BLaER1 treated with 17β-estradiol and CSF1 and Interleukin-3, amounts not matched to agents 10 nM and 100 nM (cell line): ENCODE results near the gene ENAH.
"Not testable (repeated sequence)": the region's sequence is repeated elsewhere in the genome, so short reads cannot be mapped to it uniquely, and the experiment has no call there.

Experiments used
- H3K27ac ChIP-seq, 11 experiments: shearing (Covaris generic); formaldehyde crosslinking; 2 replicates each; pipeline ENCODE4 v1.8.1; 2022
- H3K27me3 ChIP-seq, 11 experiments: shearing (Covaris generic); formaldehyde crosslinking; 2 replicates each; pipeline ENCODE4 v1.8.1; 2022
- H3K36me3 ChIP-seq, 11 experiments: shearing (Covaris generic); formaldehyde crosslinking; 2 replicates each; pipeline ENCODE4 v1.8.1; 2022
- H3K4me1 ChIP-seq, 10 experiments: shearing (Covaris generic); formaldehyde crosslinking; 2 replicates each; pipeline ENCODE4 v1.8.1; 2022
- H3K4me2 ChIP-seq, 11 experiments: shearing (Covaris generic); formaldehyde crosslinking; 2 replicates each; pipeline ENCODE4 v1.8.1; 2022
- H3K4me3 ChIP-seq, 10 experiments: shearing (Covaris generic); formaldehyde crosslinking; 2 replicates each; pipeline ENCODE4 v1.8.1; 2022
- H3K9ac ChIP-seq, 11 experiments: shearing (Covaris generic); formaldehyde crosslinking; 2 replicates each; pipeline ENCODE4 v1.8.1; 2022
- H3K9me3 ChIP-seq, 11 experiments: shearing (Covaris generic); formaldehyde crosslinking; replicated peaks in 1 of 11; 2 replicates each; pipeline ENCODE4 v1.8.1; 2022
- H4K20me1 ChIP-seq, 11 experiments: shearing (Covaris generic); formaldehyde crosslinking; 2 replicates each; pipeline ENCODE4 v1.8.1; 2022
- Cebpa-rat ChIP-seq, 11 experiments: shearing (Covaris generic); IDR thresholded peaks; 2 replicates each; pipeline ENCODE4 v1.8.1; 2022

The ENAH gene

GRCh38 chr1:225479341-225479740 is 173.6 kb downstream of the ENAH start:
- Histone ChIP-seq H3K27me3 (peaks cover 0 to 19% (median 0%) of the 10 kb centered on the region in 11 experiments; a peak in 7 of 22 replicates), H3K4me3 (no peak overlapping the region), H3K4me1 (peaks cover 23 to 85% (median 69%) of the 10 kb centered on the region in 10 experiments), H3K9ac (no peak overlapping the region), H3K9me3 (no peaks in the 10 kb centered on the region), H3K27ac (no peak overlapping the region), H3K36me3 (no peaks in the 10 kb centered on the region), H3K4me2 (peak overlapping the region in 9 of 11 experiments; percentile 76 to 90 (median 87); a peak in 17 of 22 replicates), H4K20me1 (no peaks in the 10 kb centered on the region; a peak in 2 of 22 replicates)
- no peak for TF ChIP-seq Cebpa-rat (IDR thresholded peaks at IDR 0.05)

- H3K9me3 ChIP-seq = peaks cover 0 to 13% (median 0%) of the 10 kb centered on the region in 11 experiments; a peak in 1 of 22 replicates
- no peak overlapping the region for H3K4me3 ChIP-seq
- no peak for TF ChIP-seq Cebpa-rat (IDR thresholded peaks at IDR 0.05)
- peak overlapping the region; percentile 9 to 90 (median 76); a peak in 20 of 22 replicates for H3K4me2 ChIP-seq
- no peaks in the 10 kb centered on the region; a peak in 2 of 22 replicates for H4K20me1 ChIP-seq
- H3K27ac ChIP-seq = peak overlapping the region in 2 of 11 experiments; percentile 23 to 39; a peak in 2 of 22 replicates
- no peaks in the 10 kb centered on the region for H3K36me3 ChIP-seq
- H3K4me1 ChIP-seq = peaks cover 26 to 84% (median 71%) of the 10 kb centered on the region in 10 experiments
- H3K9ac ChIP-seq = peak overlapping the region in 1 of 11 experiments; percentile 30; a peak in 1 of 22 replicates
- peaks cover 0 to 19% (median 0%) of the 10 kb centered on the region in 11 experiments; a peak in 7 of 22 replicates for H3K27me3 ChIP-seq
These were observed 175.5 kb downstream of the ENAH start for GRCh38 chr1:225477296-225477911.

GRCh38 chr1:225476538-225476988 is 176.4 kb downstream of the ENAH start:
- no peak for TF ChIP-seq Cebpa-rat (IDR thresholded peaks at IDR 0.05)
- Histone ChIP-seq H3K4me1 (peaks cover 26 to 80% (median 65%) of the 10 kb centered on the region in 10 experiments), H3K27ac (no peak overlapping the region), H3K36me3 (no peaks in the 10 kb centered on the region), H3K4me2 (peak overlapping the region in 2 of 11 experiments; percentile 7 to 56; a peak in 1 of 22 replicates), H3K9ac (no peak overlapping the region), H3K4me3 (no peak overlapping the region), H3K9me3 (peaks cover 0 to 14% (median 0%) of the 10 kb centered on the region in 11 experiments; a peak in 1 of 22 replicates), H4K20me1 (no peaks in the 10 kb centered on the region; a peak in 2 of 22 replicates), H3K27me3 (peaks cover 0 to 19% (median 0%) of the 10 kb centered on the region in 11 experiments; a peak in 7 of 22 replicates)

- Histone ChIP-seq H3K27ac (no peak overlapping the region), H3K27me3 (peaks cover 0 to 19% (median 0%) of the 10 kb centered on the region in 11 experiments; a peak in 7 of 22 replicates), H3K36me3 (no peaks in the 10 kb centered on the region), H3K9ac (no peak overlapping the region), H3K4me3 (no peak overlapping the region), H3K4me2 (peak overlapping the region in 2 of 11 experiments; percentile 7 to 56; a peak in 1 of 22 replicates), H3K4me1 (peaks cover 23 to 80% (median 64%) of the 10 kb centered on the region in 10 experiments), H4K20me1 (no peaks in the 10 kb centered on the region; a peak in 2 of 22 replicates), H3K9me3 (peaks cover 0 to 14% (median 0%) of the 10 kb centered on the region in 11 experiments; a peak in 1 of 22 replicates)
- no peak for TF ChIP-seq Cebpa-rat (IDR thresholded peaks at IDR 0.05)
These were observed 176.8 kb downstream of the ENAH start for GRCh38 chr1:225476100-225476511.

- Histone ChIP-seq H4K20me1 (no peaks in the 10 kb centered on the region; a peak in 1 of 22 replicates), H3K4me3 (no peak overlapping the region), H3K4me2 (peak overlapping the region; percentile 25 to 70 (median 56); a peak in 20 of 22 replicates), H3K36me3 (no peaks in the 10 kb centered on the region), H3K9me3 (peaks cover 0 to 14% (median 0%) of the 10 kb centered on the region in 11 experiments; a peak in 1 of 22 replicates), H3K27ac (no peak overlapping the region), H3K9ac (peak overlapping the region in 6 of 11 experiments; percentile 6 to 50 (median 28); a peak in 3 of 22 replicates), H3K27me3 (peaks cover 0 to 14% (median 0%) of the 10 kb centered on the region in 11 experiments; a peak in 7 of 22 replicates), H3K4me1 (peaks cover 14 to 80% (median 63%) of the 10 kb centered on the region in 10 experiments)
- TF ChIP-seq Cebpa-rat (IDR thresholded peaks at IDR 0.05) = no peak
These were observed 177.7 kb downstream of the ENAH start for GRCh38 chr1:225474986-225475820.

- H3K9me3 ChIP-seq = peaks cover 0 to 14% (median 0%) of the 10 kb centered on the region in 11 experiments; a peak in 1 of 22 replicates
- H3K27me3 ChIP-seq = peaks cover 0 to 8% (median 0%) of the 10 kb centered on the region in 11 experiments; a peak in 5 of 22 replicates
- peak overlapping the region in 2 of 11 experiments; percentile 3 to 7; a peak in 2 of 22 replicates for H3K27ac ChIP-seq
- no peaks in the 10 kb centered on the region for H3K36me3 ChIP-seq
- H3K4me1 ChIP-seq = peaks cover 11 to 79% (median 63%) of the 10 kb centered on the region in 10 experiments; a peak in 18 of 20 replicates
- no peaks in the 10 kb centered on the region for H4K20me1 ChIP-seq
- H3K9ac ChIP-seq = peak overlapping the region in 6 of 11 experiments; percentile 3 to 31 (median 12); a peak in 2 of 22 replicates
- H3K4me2 ChIP-seq = peak overlapping the region in 7 of 11 experiments; percentile 1 to 42 (median 13); a peak in 6 of 22 replicates
- no peak for TF ChIP-seq Cebpa-rat (IDR thresholded peaks at IDR 0.05)
- H3K4me3 ChIP-seq = no peak overlapping the region
These were observed 178.4 kb downstream of the ENAH start for GRCh38 chr1:225474439-225474985.

- H3K27me3 ChIP-seq, H3K36me3 ChIP-seq, H3K4me3 ChIP-seq, H4K20me1 ChIP-seq: not testable (repeated sequence)
- H3K9ac ChIP-seq = peak overlapping the region in 4 of 11 experiments; percentile 7 to 31 (median 22); a peak in 2 of 22 replicates
- H3K27ac ChIP-seq = peak overlapping the region in 4 of 11 experiments; percentile 2 to 9 (median 5); a peak in 2 of 22 replicates
- H3K9me3 ChIP-seq = peaks cover 0 to 14% (median 0%) of the 10 kb centered on the region in 11 experiments; a peak in 1 of 22 replicates
- H3K4me1 ChIP-seq = peaks cover 17 to 82% (median 63%) of the 10 kb centered on the region in 10 experiments
- H3K4me2 ChIP-seq = peak overlapping the region in 6 of 11 experiments; percentile 7 to 42 (median 17); a peak in 4 of 22 replicates
These were observed 179.1 kb downstream of the ENAH start for GRCh38 chr1:225473676-225474438.

GRCh38 chr1:225473266-225473665 is 179.7 kb downstream of the ENAH start:
- Histone ChIP-seq H3K9me3 (peaks cover 0 to 14% (median 0%) of the 10 kb centered on the region in 11 experiments; a peak in 1 of 22 replicates), H3K9ac (0 out of 22 replicates have a peak overlapping the region, but pooled peaks of 1 of the 11 experiments have one; percentile 18), H3K4me1 (peaks cover 23 to 84% (median 63%) of the 10 kb centered on the region in 10 experiments), H3K27ac (0 out of 22 replicates have a peak overlapping the region, but pooled peaks of 3 of the 11 experiments have one; percentile 2 to 9 (median 4)), H3K4me2 (peak overlapping the region in 7 of 11 experiments; percentile 7 to 42 (median 19); a peak in 5 of 22 replicates)
- H3K27me3 ChIP-seq, H3K36me3 ChIP-seq, H4K20me1 ChIP-seq, H3K4me3 ChIP-seq: not testable (repeated sequence)
